IMR-90 (cell line): ENCODE measurements around the gene PVALEF. TPM values are rescaled to one million over a fixed set of nuclear protein-coding genes. Genes with fewer than 3 reads are reported as not detected.

Experiments used
- ATAC-seq: fragments of 200-7000 bp; cut with Tn5 transposase; 2 replicates; pipeline ENCODE4 v1.9.1; 2020; ENCODE audit warnings: low read depth, mild to moderate bottlenecking, moderate library complexity
- BruUV-seq: library from RNA; stranded (reverse); fragments of 400-500 nt; replicated peaks from 2 replicates; lab custom pipeline; 2021; lab: Mats Ljungman, UMichigan
- CTCF ChIA-PET: fragments of 300-600 bp; formaldehyde crosslinking; extraction: SDS; loops from one replicate; lab custom pipeline; 2021; ENCODE audit warnings: antibody characterized with exemption; lab: Yijun Ruan, JAX
- POLR2A ChIA-PET: fragments of 300-600 bp; sonication (Branson Sonifier 250); formaldehyde crosslinking; loops from one replicate; lab custom pipeline; 2022; ENCODE audit warnings: antibody characterized with exemption; ENCODE audit not compliant: unreplicated experiment; lab: Charles Lee
- DNase-seq: peaks from one replicate; pipeline ENCODE4 v3.0.0; 2013
- H2AFZ ChIP-seq: replicated peaks from 2 replicates; pipeline ENCODE3; 2013; ENCODE audit warnings: low read length, mild to moderate bottlenecking; ENCODE audit not compliant: poor library complexity
- H2AK5ac ChIP-seq: 2 replicates; pipeline ENCODE4 v1.6.1; 2013; ENCODE audit warnings: low read depth, low read length, inconsistent platforms
- H2AK9ac ChIP-seq: replicated peaks from 2 replicates; pipeline ENCODE3; 2013; ENCODE audit warnings: mild to moderate bottlenecking, low read depth, low read length, moderate library complexity; ENCODE audit not compliant: poor library complexity
- H2BK120ac ChIP-seq: 2 replicates; pipeline ENCODE4 v1.6.1; 2013; ENCODE audit warnings: low read depth, low read length, inconsistent platforms
- H2BK15ac ChIP-seq: 3 replicates; pipeline ENCODE4 v1.6.1; 2013; ENCODE audit warnings: low read depth, low read length, inconsistent platforms
- H2BK20ac ChIP-seq: 2 replicates; pipeline ENCODE4 v1.6.1; 2013; ENCODE audit warnings: low read depth, mild to moderate bottlenecking, inconsistent platforms, low read length, moderate library complexity
- H2BK5ac ChIP-seq: 2 replicates; pipeline ENCODE4 v1.6.1; 2013; ENCODE audit warnings: mild to moderate bottlenecking, low read depth, low read length, inconsistent platforms; ENCODE audit not compliant: poor library complexity, severe bottlenecking
- H3K14ac ChIP-seq: replicated peaks from 2 replicates; pipeline ENCODE4 v1.6.1; 2013; ENCODE audit warnings: low read depth, low read length, inconsistent platforms
- H3K18ac ChIP-seq: 2 replicates; pipeline ENCODE4 v1.6.1; 2013; ENCODE audit warnings: low read depth, low read length, control low read depth
- H3K23ac ChIP-seq: 2 replicates; pipeline ENCODE4 v1.6.1; 2013; ENCODE audit warnings: low read depth, low read length, inconsistent platforms
- H3K27ac ChIP-seq: 2 replicates; pipeline ENCODE4 v1.5.1; 2013; ENCODE audit warnings: mild to moderate bottlenecking, control low read depth, low read length; ENCODE audit not compliant: insufficient read depth
- H3K27me3 ChIP-seq: 2 replicates; pipeline ENCODE4 v1.6.1; 2013; ENCODE audit warnings: low read length; ENCODE audit not compliant: control insufficient read depth, insufficient read depth
- H3K36me3 ChIP-seq: 2 replicates; pipeline ENCODE4 v1.6.1; 2013; ENCODE audit warnings: low read length, mixed read lengths; ENCODE audit not compliant: control insufficient read depth, insufficient read depth
- H3K4ac ChIP-seq: 2 replicates; pipeline ENCODE4 v1.6.1; 2013; ENCODE audit warnings: low read depth, low read length, inconsistent platforms
- H3K4me1 ChIP-seq: 2 replicates; pipeline ENCODE4 v1.6.1; 2013; ENCODE audit warnings: low read length, mixed read lengths; ENCODE audit not compliant: control insufficient read depth, insufficient read depth
- H3K4me2 ChIP-seq: 2 replicates; pipeline ENCODE4 v1.6.1; 2013; ENCODE audit warnings: low read depth, mild to moderate bottlenecking, control low read depth, low read length, moderate library complexity
- H3K4me3 ChIP-seq: 2 replicates; pipeline ENCODE4 v1.5.1; 2013; ENCODE audit warnings: low read depth, mild to moderate bottlenecking, control low read depth, low read length, moderate library complexity; ENCODE audit not compliant: insufficient read depth
- H3K56ac ChIP-seq: 2 replicates; pipeline ENCODE4 v1.6.1; 2013; ENCODE audit warnings: low read length, inconsistent platforms; ENCODE audit not compliant: insufficient read depth; ENCODE audit errors: extremely low read depth
- H3K79me1 ChIP-seq, 2 experiments: 2 replicates each; pipeline ENCODE4 v1.6.1; 2013; ENCODE audit warnings: low read length in 2 of 2, inconsistent platforms in 1 of 2, low read depth in 1 of 2
- H3K9ac ChIP-seq: 2 replicates; pipeline ENCODE4 v1.6.1; 2013; ENCODE audit warnings: low read depth, low read length, control low read depth
- H3K9me1 ChIP-seq: 2 replicates; pipeline ENCODE4 v1.6.1; 2013; ENCODE audit warnings: low read length, inconsistent platforms; ENCODE audit not compliant: insufficient read depth
- H3K9me3 ChIP-seq: 2 replicates; pipeline ENCODE4 v1.6.1; 2013; ENCODE audit warnings: low read length; ENCODE audit not compliant: control insufficient read depth, insufficient read depth
- H4K20me1 ChIP-seq: 2 replicates; pipeline ENCODE4 v1.6.1; 2013; ENCODE audit warnings: low read length, inconsistent platforms; ENCODE audit not compliant: insufficient read depth
- H4K5ac ChIP-seq: 2 replicates; pipeline ENCODE4 v1.6.1; 2013; ENCODE audit warnings: mild to moderate bottlenecking, low read depth, low read length, control low read depth
- H4K8ac ChIP-seq, 2 experiments: 2 replicates each; pipeline ENCODE4 v1.6.1; 2013; ENCODE audit warnings: low read depth in 2 of 2, low read length in 2 of 2, control low read depth in 1 of 2, inconsistent platforms in 1 of 2
- H4K91ac ChIP-seq: 2 replicates; pipeline ENCODE4 v1.6.1; 2013; ENCODE audit warnings: low read depth, low read length, inconsistent platforms; ENCODE audit not compliant: insufficient read depth
- BHLHE40 ChIP-seq: fragments of 150-350 bp; IDR thresholded peaks from 2 replicates; pipeline ENCODE4 v1.6.1; 2016; ENCODE audit warnings: mild to moderate bottlenecking, low read depth, low read length
- CEBPB ChIP-seq: IDR thresholded peaks from 2 replicates; pipeline ENCODE4 v1.6.1; 2012; ENCODE audit warnings: low read depth, low read length, improper control_type of control experiment
- CHD1 ChIP-seq: IDR thresholded peaks from 2 replicates; pipeline ENCODE4 v1.6.1; 2012; ENCODE audit warnings: low read depth, low read length, improper control_type of control experiment
- CTCF ChIP-seq: conservative IDR thresholded peaks from 2 replicates; pipeline ENCODE4 v1.5.1; 2012; ENCODE audit warnings: mild to moderate bottlenecking, low read depth, low read length, improper control_type of control experiment
- ELK1 ChIP-seq: fragments of 150-350 bp; IDR thresholded peaks from 2 replicates; pipeline ENCODE4 v1.6.1; 2016; ENCODE audit warnings: low read depth, mild to moderate bottlenecking, low read length, moderate library complexity, borderline replicate concordance
- FOS ChIP-seq: fragments of 150-350 bp; IDR thresholded peaks from 2 replicates; pipeline ENCODE4 v1.6.1; 2016; ENCODE audit warnings: low read depth, low read length
- MAFK ChIP-seq: IDR thresholded peaks from 2 replicates; pipeline ENCODE4 v1.6.1; 2012; ENCODE audit warnings: low read depth, low read length, improper control_type of control experiment
- MXI1 ChIP-seq: IDR thresholded peaks from 2 replicates; pipeline ENCODE4 v1.6.1; 2012; ENCODE audit warnings: low read depth, mild to moderate bottlenecking, low read length, moderate library complexity, borderline replicate concordance
- NFE2L2 ChIP-seq: fragments of 150-350 bp; IDR thresholded peaks from 2 replicates; pipeline ENCODE4 v1.6.1; 2016; ENCODE audit warnings: low read depth, mild to moderate bottlenecking, low read length
- POLR2A ChIP-seq: IDR thresholded peaks from 2 replicates; pipeline ENCODE4 v1.6.1; 2012; ENCODE audit warnings: mild to moderate bottlenecking, low read depth, low read length
- RAD21 ChIP-seq: IDR thresholded peaks from 2 replicates; pipeline ENCODE4 v1.6.1; 2012; ENCODE audit warnings: low read length, improper control_type of control experiment
- RCOR1 ChIP-seq: IDR thresholded peaks from 2 replicates; pipeline ENCODE4 v1.6.1; 2012; ENCODE audit warnings: mild to moderate bottlenecking, low read length, improper control_type of control experiment; ENCODE audit not compliant: insufficient replicate concordance
- RFX5 ChIP-seq: IDR thresholded peaks from 2 replicates; pipeline ENCODE4 v1.8.0; 2012; ENCODE audit warnings: low read depth, mild to moderate bottlenecking, low read length, moderate library complexity
- SMC3 ChIP-seq: fragments of 150-350 bp; IDR thresholded peaks from 2 replicates; pipeline ENCODE4 v1.6.1; 2016; ENCODE audit warnings: low read depth, mild to moderate bottlenecking, antibody characterized with exemption, low read length, moderate library complexity
- USF2 ChIP-seq: fragments of 150-350 bp; IDR thresholded peaks from 2 replicates; pipeline ENCODE4 v1.6.1; 2017; ENCODE audit warnings: mild to moderate bottlenecking, antibody characterized with exemption, low read length, low read depth
- WGBS, 2 experiments: methylation state at CpG; one replicate each; pipeline versions ENCODE4 v1.1.5 to v1.1.7; 2013; ENCODE audit warnings: missing lambda C conversion rate in 2 of 2; ENCODE audit not compliant: insufficient read length in 1 of 2; ENCODE audit errors: extremely low coverage in 2 of 2; 5-methylcytosine and 5-hydroxymethylcytosine counted together
- dilution Hi-C: fragments of 300-500 bp; cut with HindIII; formaldehyde crosslinking; loops from one replicate; pipeline ENCODE4 v1.14.3; 2018; ENCODE audit warnings: low sequenced_read_pairs; ENCODE audit not compliant: unreplicated experiment
- in situ Hi-C: fragments of 300-500 bp; cut with MboI; formaldehyde crosslinking; loops from 3 replicates; pipeline ENCODE4 v1.14.3; 2019; ENCODE audit warnings: low sequenced_read_pairs, inconsistent platforms, mixed read lengths
- intact Hi-C: fragments of 100-400 bp; cut with micrococcal nuclease; formaldehyde crosslinking; loops from 2 replicates; pipeline ENCODE4 v1.10.0; 2022
- polyA plus RNA-seq, 3 experiments: library from polyadenylated mRNA; depleted of rRNA; stranded (reverse); fragments of >200 nt; gene quantifications; 2 replicates each; pipeline ENCODE4 v1.2.3, GENCODE V29; 2012; ENCODE audit warnings: low replicate concordance in 1 of 3
- total RNA-seq: library from RNA; depleted of rRNA; stranded (reverse); fragments of >200 nt; gene quantifications from 2 replicates; pipeline ENCODE4 v1.2.3, GENCODE V29; 2012

The PVALEF gene
- total and polyA plus RNA-seq, 2 of the 4 experiments (the other 2 are of a cell fraction) = not detected

- Histone ChIP-seq H2BK20ac (no peak overlapping the region), H4K5ac (no peak overlapping the region), H2AFZ (no peak overlapping the region), H3K4me3 (no peak overlapping the region), H3K9me1 (no peaks in the 10 kb centered on the region), H3K27me3 (peaks cover 26% of the 10 kb centered on the region), H2BK15ac (no peak overlapping the region), H2BK120ac (no peak overlapping the region), H4K91ac (no peak overlapping the region), H3K27ac (no peak overlapping the region), H3K9ac (no peak overlapping the region), H3K79me1 (no peaks in the 10 kb centered on the region), H3K18ac (no peak overlapping the region), H3K14ac (no peak overlapping the region), H3K4me2 (no peak overlapping the region), H4K20me1 (no peaks in the 10 kb centered on the region), H2AK9ac (no peak overlapping the region), H4K8ac (no peak overlapping the region), H3K23ac (no peak overlapping the region), H3K36me3 (no peaks in the 10 kb centered on the region), H3K4ac (no peak overlapping the region), H3K9me3 (no peaks in the 10 kb centered on the region), H2AK5ac (no peak overlapping the region), H3K4me1 (no peaks in the 10 kb centered on the region), H2BK5ac (no peak overlapping the region), H3K56ac (no peak overlapping the region)
- DNase-seq = peak; percentile 49
- in situ Hi-C loops (no loop called here), intact Hi-C loops (no loop called here), dilution Hi-C loops (no loop called here)
- POLR2A ChIA-PET = no interaction called here
- WGBS, 2 experiments = 86% methylated on average over 5 of the region's 17 CpGs; no CpG with 5 or more reads in 1 of the 2 experiments
- CTCF ChIA-PET = interaction anchor here (1.2 kb wide), 1 partner anchor 10 kb away, joined by 3 read pairs; no protein-coding TSS in a partner anchor
- ATAC-seq = no peak
- BruUV-seq = no TSS peak
- TF ChIP-seq SMC3 (no peak), CHD1 (no peak), ELK1 (no peak), CEBPB (no peak), FOS (no peak), USF2 (no peak), NFE2L2 (no peak), BHLHE40 (no peak), RAD21 (no peak), MXI1 (no peak), RFX5 (no peak), CTCF (no peak), RCOR1 (no peak), MAFK (no peak), POLR2A (no peak)
These were observed 11.9 kb upstream of the PVALEF start for GRCh38 chr17:81153340-81153803.
